Measurements from ENCODE around the gene EFCAB6. TPM values are rescaled to one million over a fixed set of nuclear protein-coding genes. Genes with fewer than 3 reads are reported as not detected.

Gene EFCAB6
- total and polyA plus RNA-seq, 2 donors (not counting 3 experiments of a cell fraction or from before 2014, with no cell fraction given) = 0.07 to 0.31 TPM

- ChIA-PET POLR2A (no interaction called here), CTCF (no interaction called here)
- Histone ChIP-seq H3K36me3 (ENCODE audit: control insufficient read depth in 2 of 2, extremely low read depth in 1 of 2, insufficient read depth in 2 of 2, low read length in 2 of 2) (no peaks in the 10 kb centered on the region), H3K27me3 (ENCODE audit: control insufficient read depth in 2 of 2, insufficient read depth in 2 of 2, low read length in 2 of 2) (peaks cover 0 to 2% of the 10 kb centered on the region in 2 experiments), H3K9ac (replicated peaks; ENCODE audit: extremely low read depth, insufficient read depth, low read length) (no peak overlapping the region), H2AFZ (ENCODE audit: low read depth, low read length) (no peak overlapping the region), H3K9me1 (replicated peaks; ENCODE audit: control insufficient read depth, extremely low read depth, insufficient read depth, low read length) (no peaks in the 10 kb centered on the region), H4K20me1 (replicated peaks; ENCODE audit: control insufficient read depth, extremely low read depth, insufficient read depth, low read length) (no peaks in the 10 kb centered on the region), H3K4me2 (ENCODE audit: insufficient read depth, low read length) (no peak overlapping the region), H3K4me1 (ENCODE audit: control insufficient read depth, extremely low read depth, insufficient read depth, low read length) (no peaks in the 10 kb centered on the region), H3K4me3 (replicated peaks in 1 of 3; ENCODE audit: insufficient read depth in 1 of 3, low read depth in 1 of 3, low read length in 3 of 3) (no peak overlapping the region), H3K79me2 (ENCODE audit: control insufficient read depth, insufficient read depth, low read length) (no peaks in the 10 kb centered on the region), H3K9me3 (replicated peaks; ENCODE audit: control insufficient read depth, insufficient read depth, low read length) (no peaks in the 10 kb centered on the region), H3K27ac (ENCODE audit: insufficient read depth, low read depth, low read length) (no peak overlapping the region)
- dilution Hi-C loops (cut with MboI; ENCODE audit: extremely low pct_ligation_motif_present, low sequenced_read_pairs) = no loop called here
- BruUV-seq (replicated peaks) = no TSS peak
- intact Hi-C loops (cut with micrococcal nuclease) = no loop called here
- TF ChIP-seq EZH2 (IDR thresholded peaks at IDR 0.05; ENCODE audit: borderline replicate concordance, low read depth, low read length, severe bottlenecking) = no peak
- TF ChIP-seq MAX (IDR thresholded peaks at IDR 0.05; ENCODE audit: insufficient read depth, insufficient read length) = no peak
- TF ChIP-seq POLR2AphosphoS5 (IDR thresholded peaks at IDR 0.05; ENCODE audit: insufficient read depth, low read depth, low read length) = no peak
- TF ChIP-seq GATA2 (IDR thresholded peaks at IDR 0.05; ENCODE audit: insufficient read depth, insufficient read length, low read depth, low read length) = no peak
- no peak for TF ChIP-seq FOS (IDR thresholded peaks at IDR 0.05; ENCODE audit: borderline replicate concordance, insufficient read depth, low read length)
- no peak for TF ChIP-seq MYC (IDR thresholded peaks at IDR 0.05; ENCODE audit: low read depth, low read length)
- no peak for TF ChIP-seq POLR2A (IDR thresholded peaks at IDR 0.05; ENCODE audit: low read depth, low read length)
- TF ChIP-seq JUN (IDR thresholded peaks at IDR 0.05; ENCODE audit: borderline replicate concordance, insufficient read depth, insufficient read length, low read depth) = no peak
- no peak for TF ChIP-seq CTCF (IDR thresholded peaks at IDR 0.05; ENCODE audit: extremely low read depth in 1 of 2, insufficient read depth in 1 of 2, low read depth in 1 of 2, low read length in 2 of 2)
- DNase-seq (ENCODE audit: low read depth, low spot score) (no peak), FAIRE-seq (no peak)
Observed at GRCh38 chr22:43734370-43735150, 77.5 kb downstream of the EFCAB6 start.

Data from endothelial cell of umbilical vein (primary cell).